HG02981 (cell line): ENCODE results near the gene EPHB2.
"Not testable (repeated sequence)": the region's sequence is repeated elsewhere in the genome, so short reads cannot be mapped to it uniquely, and the experiment has no call there.

Experiments
- ATAC-seq: cut with Tn5 transposase; IDR thresholded peaks from one replicate; pipeline ENCODE4 v1.9.1; 2021; ENCODE audit warnings: mild to moderate bottlenecking, moderate library complexity; ENCODE audit not compliant: unreplicated experiment

The EPHB2 gene

GRCh38 chr1:22831729-22832413 lies 121.2 kb downstream of the EPHB2 start:
- ATAC-seq = no peak

DNA sequence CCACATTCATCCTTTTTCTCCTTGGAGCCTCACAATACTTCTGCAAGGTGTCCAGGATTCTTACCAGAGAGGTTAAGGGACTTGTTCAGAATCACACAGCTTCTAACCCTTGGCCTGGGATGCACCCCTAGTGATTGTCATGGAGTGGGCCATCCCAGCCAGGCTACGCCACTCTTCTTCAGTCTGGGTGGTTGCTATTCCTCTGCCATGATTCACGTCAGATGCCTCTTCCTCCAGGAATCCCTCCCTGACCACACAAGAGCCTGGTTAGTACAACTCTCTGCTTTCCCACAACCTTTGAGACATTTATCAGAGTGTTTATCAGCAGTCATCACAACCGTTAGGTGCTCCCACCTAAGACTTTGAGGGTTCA lies 121.8 kb downstream of the EPHB2 start:
- no peak for ATAC-seq

DNA sequence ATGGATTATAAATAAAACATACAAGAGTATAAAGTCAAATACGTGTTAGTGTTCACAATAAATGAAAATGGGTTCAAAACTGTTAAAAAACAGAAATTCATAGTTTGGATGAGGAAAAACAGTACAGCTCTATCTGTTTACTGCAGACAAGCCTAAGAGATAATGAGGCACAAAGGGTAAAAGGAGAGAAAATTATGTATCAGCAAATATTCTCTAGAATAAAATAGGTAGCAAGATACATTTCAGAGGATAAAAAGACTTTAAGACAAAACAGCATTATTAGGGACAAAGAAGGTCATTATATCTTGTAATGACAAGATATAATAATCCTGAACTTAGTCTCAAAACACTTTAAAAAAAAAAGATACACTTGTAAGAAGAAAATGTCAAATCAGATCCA lies 123.1 kb downstream of the EPHB2 start:
- ATAC-seq = no peak

GRCh38 chr1:22834420-22834819 lies 123.8 kb downstream of the EPHB2 start:
- ATAC-seq = not testable (repeated sequence)

- ATAC-seq = no peak
Observed at GRCh38 chr1:22835636-22836319, 125.1 kb downstream of the EPHB2 start.

DNA sequence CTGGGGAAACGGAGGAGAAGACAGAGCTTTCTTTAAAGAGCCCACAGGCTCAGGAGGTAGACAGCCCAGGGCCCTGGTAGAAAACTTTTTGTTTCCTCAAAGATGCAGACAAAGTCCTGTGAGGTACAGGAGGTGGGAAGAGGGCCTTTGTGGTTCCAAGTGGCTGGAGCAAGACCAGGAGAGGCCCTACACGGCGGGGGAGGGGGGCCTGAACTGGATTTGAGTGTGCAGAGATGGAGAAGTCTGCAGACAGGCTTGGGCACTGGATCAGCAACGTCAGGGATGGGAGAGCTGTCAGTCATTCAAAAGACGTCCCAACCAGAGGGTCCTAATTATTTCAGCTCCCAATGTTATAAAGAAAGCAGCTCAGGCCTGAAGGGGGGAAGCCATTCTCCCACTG lies 126.2 kb downstream of the EPHB2 start:
- no peak for ATAC-seq

DNA sequence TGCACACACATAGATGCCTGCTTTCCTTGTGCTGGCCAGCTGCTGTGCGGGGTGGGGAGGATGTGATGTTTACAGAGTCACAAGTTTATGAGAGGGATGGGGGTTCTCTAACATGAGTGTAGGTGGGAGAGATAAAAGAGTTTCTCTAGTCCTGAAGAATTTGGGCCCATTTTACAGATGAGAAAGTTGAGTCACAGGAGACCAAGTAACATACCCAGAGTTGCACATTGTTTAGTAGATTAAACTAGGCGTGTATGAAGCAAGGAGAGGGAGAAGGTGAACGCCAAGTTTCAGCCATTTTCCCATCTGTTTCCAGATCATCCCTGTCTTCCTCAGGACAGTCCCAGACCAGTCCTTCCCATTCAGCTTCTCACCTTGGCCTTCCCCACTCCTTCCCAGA lies 126.7 kb downstream of the EPHB2 start:
- ATAC-seq = no peak

GRCh38 chr1:22838965-22839364 lies 128.3 kb downstream of the EPHB2 start:
- no peak for ATAC-seq

DNA sequence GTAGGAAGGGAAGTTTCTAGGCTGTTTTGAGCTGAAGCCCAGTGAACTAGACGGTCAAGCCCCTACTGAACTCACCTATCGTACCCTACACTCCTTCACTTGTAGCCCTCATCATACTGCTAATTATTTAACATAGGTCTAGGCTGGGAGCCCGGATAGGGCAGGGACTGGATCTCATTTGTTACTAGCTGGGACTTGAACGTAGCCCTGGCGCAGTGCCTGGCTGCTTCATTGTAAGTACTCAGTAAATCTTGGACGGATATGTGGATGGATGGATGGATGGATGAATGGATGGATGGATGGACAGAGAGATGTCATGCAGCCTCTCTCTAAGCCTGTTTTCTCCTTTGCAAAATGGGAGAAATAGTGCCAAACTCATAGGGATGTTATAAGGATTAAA lies 129.2 kb downstream of the EPHB2 start:
- ATAC-seq = no peak

DNA sequence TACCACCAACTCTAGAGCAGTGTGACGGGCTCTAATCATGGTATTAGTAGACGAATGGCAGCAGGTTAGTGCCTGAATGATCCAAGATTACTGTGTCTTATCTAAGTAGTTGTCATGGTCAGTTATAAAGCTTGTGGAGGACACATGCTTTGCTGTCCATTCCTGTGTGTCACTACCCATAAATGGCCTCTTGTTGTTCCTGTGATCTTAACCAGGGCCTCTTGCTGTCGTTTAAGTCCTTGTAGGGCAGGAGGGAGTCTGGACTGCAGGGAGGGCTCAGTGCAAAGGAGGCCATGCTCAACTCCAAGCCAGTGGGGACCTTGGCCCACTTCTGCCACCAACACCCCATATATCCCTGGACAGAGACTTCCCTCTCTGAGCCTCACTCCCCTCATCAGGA lies 130.5 kb downstream of the EPHB2 start:
- ATAC-seq = no peak

- ATAC-seq = no peak
Observed at GRCh38 chr1:22841860-22842281, 131.2 kb downstream of the EPHB2 start.

GRCh38 chr1:22843441-22844183 lies 133.0 kb downstream of the EPHB2 start:
- ATAC-seq = not testable (repeated sequence)

- no peak for ATAC-seq
Observed at GRCh38 chr1:22844621-22845020, 134.0 kb downstream of the EPHB2 start.

DNA sequence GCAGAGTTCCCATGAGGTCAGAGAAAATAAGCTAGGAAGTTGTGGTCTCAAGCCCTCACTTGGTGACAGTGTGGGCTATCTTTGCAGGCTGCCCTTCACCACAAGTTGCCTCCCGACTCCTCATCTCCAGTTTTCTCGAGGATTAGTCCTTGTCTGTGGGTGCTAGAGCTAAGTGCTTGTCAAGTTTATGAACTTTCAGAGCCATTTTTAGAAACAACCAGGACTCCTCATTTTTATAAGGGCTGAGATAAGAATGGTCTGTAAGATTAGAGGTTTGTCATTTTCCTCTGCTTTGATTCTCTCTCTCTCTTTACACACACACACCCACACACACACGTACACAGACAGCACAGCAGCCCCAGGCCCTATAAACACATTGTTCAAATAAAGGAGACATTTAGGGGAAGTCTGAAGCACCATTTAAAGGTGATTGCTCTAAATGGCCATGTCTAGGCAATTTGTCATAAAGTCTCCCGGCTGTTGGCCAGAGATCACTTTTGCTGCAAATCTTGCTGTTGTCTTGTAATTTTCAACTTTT lies 134.8 kb downstream of the EPHB2 start:
- no peak for ATAC-seq

- no peak for ATAC-seq
Observed at GRCh38 chr1:22846458-22846857, 135.8 kb downstream of the EPHB2 start.

GRCh38 chr1:22847249-22847648 lies 136.6 kb downstream of the EPHB2 start:
- ATAC-seq = no peak

- no peak for ATAC-seq
Observed at GRCh38 chr1:22847709-22848108, 137.1 kb downstream of the EPHB2 start.

- ATAC-seq = no peak
Observed at GRCh38 chr1:22848405-22848804, 137.8 kb downstream of the EPHB2 start.

DNA sequence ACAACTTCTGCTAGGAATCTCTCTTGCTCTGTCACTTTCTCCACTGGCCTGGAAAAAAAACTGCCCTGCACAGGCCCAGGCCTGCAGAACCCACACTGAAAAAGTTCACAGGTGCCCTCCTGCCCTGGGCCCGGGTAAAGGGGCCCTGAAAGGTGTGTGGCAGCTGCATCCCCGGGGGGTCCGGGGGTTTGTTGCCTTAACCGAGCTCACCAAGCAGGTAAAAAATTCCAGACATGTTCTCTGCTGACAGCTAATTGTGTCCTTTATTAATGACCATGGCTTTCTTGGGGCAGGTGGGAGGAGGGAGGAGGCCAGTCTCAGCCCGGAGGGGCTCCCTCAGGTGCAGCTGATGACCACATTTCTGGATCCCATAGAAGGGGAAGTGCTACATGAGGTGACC lies 139.1 kb downstream of the EPHB2 start:
- ATAC-seq = no peak

DNA sequence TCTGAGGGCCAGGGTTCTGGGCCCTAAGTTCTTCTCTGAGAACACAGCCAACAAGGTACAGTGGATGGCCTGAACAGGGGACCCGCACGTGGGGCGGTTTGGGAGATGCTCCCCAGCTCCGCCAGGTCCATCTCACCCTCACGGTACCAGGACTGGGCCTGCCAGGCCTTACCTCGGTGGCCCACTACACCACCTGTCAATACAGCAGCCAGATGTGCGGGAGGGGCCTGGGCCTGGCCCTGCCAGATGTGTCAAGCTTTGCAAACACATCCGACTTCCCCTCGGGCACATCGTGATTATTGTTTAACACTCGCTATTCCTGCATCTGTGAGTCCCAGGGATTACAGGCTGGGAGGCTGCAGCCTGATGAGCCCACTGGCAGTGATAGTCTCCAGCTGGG lies 139.6 kb downstream of the EPHB2 start:
- no peak for ATAC-seq

DNA sequence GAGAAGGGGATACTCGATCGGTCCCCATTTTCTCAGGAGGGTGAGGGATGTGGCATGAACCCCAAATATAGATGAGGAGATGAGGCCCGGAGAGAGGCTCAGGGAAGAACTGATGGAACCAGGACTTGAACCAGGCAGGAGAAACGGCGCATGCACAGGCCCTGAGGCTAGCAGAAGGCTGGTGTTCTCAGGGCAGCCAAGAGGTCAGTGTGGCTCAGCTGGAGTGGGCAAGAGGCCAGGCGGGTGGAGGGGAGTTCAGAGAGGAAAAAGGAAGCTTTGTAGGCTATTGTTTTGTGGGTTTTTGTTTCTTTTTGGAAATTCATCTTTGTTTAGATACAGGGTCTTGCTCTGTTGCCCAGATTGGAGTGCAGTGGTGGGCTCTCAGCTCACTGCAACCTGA lies 140.0 kb downstream of the EPHB2 start:
- ATAC-seq = no peak

GRCh38 chr1:22851517-22851916 lies 140.9 kb downstream of the EPHB2 start:
- no peak for ATAC-seq
